Keratinocyte (primary cell): ENCODE results near the gene CCDC192. TPM values are rescaled to one million over a fixed set of nuclear protein-coding genes. Genes with fewer than 3 reads are reported as not detected.

ENCODE experiments used
- DNase-seq: peaks from one replicate; pipeline ENCODE4 v3.0.0-alpha.2; 2011; ENCODE audit warnings: low read depth, missing footprints, low spot score
- FAIRE-seq: peaks from 2 replicates; lab custom pipeline; 2011; peaks lifted over from hg19 to GRCh38; lab: Jason Lieb, UNC
- H2AFZ ChIP-seq: 2 replicates; pipeline ENCODE4 v1.6.0; 2012; ENCODE audit warnings: low read length, control low read depth, inconsistent platforms; ENCODE audit not compliant: control insufficient read depth
- H3K27ac ChIP-seq: 2 replicates; pipeline ENCODE4 v1.5.1; 2011; ENCODE audit warnings: low read length; ENCODE audit not compliant: control insufficient read depth, insufficient read depth
- H3K27me3 ChIP-seq: 3 replicates; pipeline ENCODE4 v1.6.0; 2011; ENCODE audit warnings: low read length; ENCODE audit not compliant: control insufficient read depth, insufficient read depth; ENCODE audit errors: extremely low read depth
- H3K36me3 ChIP-seq, 2 experiments: 2 replicates in 1 of 2; 3 replicates in 1 of 2; pipeline ENCODE4 v1.5.1; 2011; ENCODE audit warnings: low read length in 2 of 2, mild to moderate bottlenecking in 1 of 2; ENCODE audit not compliant: control insufficient read depth in 2 of 2, insufficient read depth in 2 of 2; ENCODE audit errors: extremely low read depth in 1 of 2
- H3K4me1 ChIP-seq: 3 replicates; pipeline ENCODE4 v1.5.1; 2011; ENCODE audit warnings: low read length; ENCODE audit not compliant: control insufficient read depth, insufficient read depth; ENCODE audit errors: extremely low read depth
- H3K4me2 ChIP-seq: 3 replicates; pipeline ENCODE4 v1.6.0; 2011; ENCODE audit warnings: low read depth, low read length; ENCODE audit not compliant: control insufficient read depth, insufficient read depth; ENCODE audit errors: extremely low read depth
- H3K4me3 ChIP-seq, 3 experiments: fragments of 200-600 bp in 1 of 3; sonication (generic) in 1 of 3; 2 replicates in 2 of 3; 3 replicates in 1 of 3; pipeline ENCODE4 v1.5.1; 2011 to 2016; ENCODE audit warnings: low read length in 3 of 3, mild to moderate bottlenecking in 3 of 3, control low read depth in 2 of 3, inconsistent platforms in 1 of 3, low read depth in 1 of 3, mixed read lengths in 1 of 3, mixed run types in 1 of 3, moderate library complexity in 1 of 3; ENCODE audit not compliant: control insufficient read depth in 2 of 3, insufficient read depth in 2 of 3; ENCODE audit errors: extremely low read depth in 1 of 3
- H3K79me2 ChIP-seq: 2 replicates; pipeline ENCODE4 v1.6.0; 2012; ENCODE audit warnings: low read length; ENCODE audit not compliant: control insufficient read depth, insufficient read depth
- H3K9ac ChIP-seq: 3 replicates; pipeline ENCODE4 v1.6.0; 2011; ENCODE audit warnings: low read length; ENCODE audit not compliant: control insufficient read depth, insufficient read depth; ENCODE audit errors: extremely low read depth
- H3K9me1 ChIP-seq: 3 replicates; pipeline ENCODE4 v1.6.0; 2011; ENCODE audit warnings: low read length; ENCODE audit not compliant: control insufficient read depth, insufficient read depth; ENCODE audit errors: extremely low read depth
- H3K9me3 ChIP-seq: 2 replicates; pipeline ENCODE4 v1.5.1; 2012; ENCODE audit warnings: low read depth, low read length; ENCODE audit not compliant: control insufficient read depth
- H4K20me1 ChIP-seq: 3 replicates; pipeline ENCODE4 v1.6.0; 2011; ENCODE audit warnings: low read length; ENCODE audit not compliant: control insufficient read depth, insufficient read depth; ENCODE audit errors: extremely low read depth
- EZH2 ChIP-seq: IDR thresholded peaks from one replicate; pipeline ENCODE4 v1.6.1; 2012; ENCODE audit warnings: inconsistent platforms, mild to moderate bottlenecking, low read length, moderate library complexity
- dilution Hi-C: fragments of 300-500 bp; cut with MboI; formaldehyde crosslinking; loops from one replicate; pipeline ENCODE4 v1.7.0; 2020; ENCODE audit warnings: low sequenced_read_pairs; ENCODE audit not compliant: extremely low pct_ligation_motif_present
- polyA plus RNA-seq, 5 experiments: library from polyadenylated mRNA; depleted of rRNA in 3 of 5; stranded (reverse) in 3 of 5; stranded (forward) in 1 of 5; unstranded in 1 of 5; fragments of >200 nt; gene quantifications; 1 replicate in 1 of 5; 2 replicates in 3 of 5; 3 replicates in 1 of 5; pipeline versions ENCODE4 v1.2.1 to v1.2.3, GENCODE V29; 2011 to 2012; ENCODE audit warnings: missing spikeins in 2 of 5, low read depth in 1 of 5, low replicate concordance in 1 of 5
- TF ChIP-seq, protein P1 (sequence below), 3 experiments: IDR thresholded peaks in 1 of 3; conservative IDR thresholded peaks in 1 of 3; optimal IDR thresholded peaks in 1 of 3; 2 replicates in 2 of 3; 3 replicates in 1 of 3; pipeline versions ENCODE3 to v1.5.1; 2011; ENCODE audit warnings: low read length in 3 of 3, mild to moderate bottlenecking in 3 of 3, moderate library complexity in 2 of 3, control low read depth in 1 of 3, inconsistent platforms in 1 of 3; ENCODE audit not compliant: insufficient read depth in 2 of 3; ENCODE audit errors: extremely low read depth in 1 of 3

The CCDC192 gene
- polyA plus RNA-seq, 1 donor (not counting 4 experiments of a cell fraction or from before 2014, with no cell fraction given) = not detected

DNA sequence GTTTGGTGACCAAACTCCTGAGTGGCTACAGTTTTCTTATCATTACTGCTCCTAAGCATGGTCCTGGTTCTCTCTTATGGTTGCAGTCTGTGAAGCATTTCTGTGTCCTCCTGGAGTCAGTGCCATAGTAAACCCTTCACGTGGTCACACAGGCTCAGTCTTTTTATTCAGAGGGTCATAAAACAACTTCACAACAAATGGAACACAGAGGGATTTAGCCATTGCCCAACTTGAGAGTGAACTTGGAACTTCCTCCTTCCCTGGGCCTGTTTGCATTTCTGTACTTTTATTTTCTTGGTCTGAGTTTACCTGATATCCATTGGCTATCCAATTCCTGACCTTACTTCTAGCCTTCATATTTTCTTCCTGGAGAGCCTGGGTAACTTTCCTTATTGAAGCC is 144.9 kb downstream of the CCDC192 start:
- dilution Hi-C loops = no loop called here
- TF ChIP-seq, protein P1, sequence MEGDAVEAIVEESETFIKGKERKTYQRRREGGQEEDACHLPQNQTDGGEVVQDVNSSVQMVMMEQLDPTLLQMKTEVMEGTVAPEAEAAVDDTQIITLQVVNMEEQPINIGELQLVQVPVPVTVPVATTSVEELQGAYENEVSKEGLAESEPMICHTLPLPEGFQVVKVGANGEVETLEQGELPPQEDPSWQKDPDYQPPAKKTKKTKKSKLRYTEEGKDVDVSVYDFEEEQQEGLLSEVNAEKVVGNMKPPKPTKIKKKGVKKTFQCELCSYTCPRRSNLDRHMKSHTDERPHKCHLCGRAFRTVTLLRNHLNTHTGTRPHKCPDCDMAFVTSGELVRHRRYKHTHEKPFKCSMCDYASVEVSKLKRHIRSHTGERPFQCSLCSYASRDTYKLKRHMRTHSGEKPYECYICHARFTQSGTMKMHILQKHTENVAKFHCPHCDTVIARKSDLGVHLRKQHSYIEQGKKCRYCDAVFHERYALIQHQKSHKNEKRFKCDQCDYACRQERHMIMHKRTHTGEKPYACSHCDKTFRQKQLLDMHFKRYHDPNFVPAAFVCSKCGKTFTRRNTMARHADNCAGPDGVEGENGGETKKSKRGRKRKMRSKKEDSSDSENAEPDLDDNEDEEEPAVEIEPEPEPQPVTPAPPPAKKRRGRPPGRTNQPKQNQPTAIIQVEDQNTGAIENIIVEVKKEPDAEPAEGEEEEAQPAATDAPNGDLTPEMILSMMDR (optimal IDR thresholded peaks at IDR 0.05 in 1 of 3, IDR thresholded peaks at IDR 0.05 in 1 of 3, conservative IDR thresholded peaks at IDR 0.05 in 1 of 3; ENCODE audit: extremely low read depth in 1 of 3, insufficient read depth in 2 of 3, low read length in 3 of 3) = no peak
- no peak for TF ChIP-seq EZH2
- no peak overlapping the region for H3K9ac ChIP-seq
- no peaks in the 10 kb centered on the region for H3K9me3 ChIP-seq
- no peaks in the 10 kb centered on the region for H4K20me1 ChIP-seq
- DNase-seq = no peak
- no peak overlapping the region for H3K4me3 ChIP-seq
- no peaks in the 10 kb centered on the region for H3K79me2 ChIP-seq
- H3K9me1 ChIP-seq = no peaks in the 10 kb centered on the region
- H3K4me2 ChIP-seq = no peak overlapping the region
- no peaks in the 10 kb centered on the region for H3K4me1 ChIP-seq
- no peak for FAIRE-seq
- no peaks in the 10 kb centered on the region for H3K36me3 ChIP-seq
- H2AFZ ChIP-seq = no peak overlapping the region
- H3K27me3 ChIP-seq = no peaks in the 10 kb centered on the region
- no peak overlapping the region for H3K27ac ChIP-seq

- peak overlapping the region; percentile 65 for H2AFZ ChIP-seq
Measured at GRCh38 chr5:127849408-127849807, 146.2 kb downstream of the CCDC192 start.

More at GRCh38 chr5:127849408-127849807, 146.2 kb downstream of the CCDC192 start:
- H3K9me1 ChIP-seq = no peaks in the 10 kb centered on the region
- H3K36me3 ChIP-seq = no peaks in the 10 kb centered on the region
- no peak overlapping the region for H3K4me3 ChIP-seq
- H3K9ac ChIP-seq = no peak overlapping the region
- FAIRE-seq (no peak), DNase-seq (no peak)
- no peaks in the 10 kb centered on the region for H3K79me2 ChIP-seq
- H3K4me1 ChIP-seq = no peaks in the 10 kb centered on the region
- no peaks in the 10 kb centered on the region for H4K20me1 ChIP-seq
- H3K4me2 ChIP-seq = peak overlapping the region; percentile 9
- H3K27me3 ChIP-seq = no peaks in the 10 kb centered on the region
- no peaks in the 10 kb centered on the region for H3K9me3 ChIP-seq
- dilution Hi-C loops = no loop called here
- TF ChIP-seq, protein P1 (optimal IDR thresholded peaks at IDR 0.05 in 1 of 3, IDR thresholded peaks at IDR 0.05 in 1 of 3, conservative IDR thresholded peaks at IDR 0.05 in 1 of 3; ENCODE audit: extremely low read depth in 1 of 3, insufficient read depth in 2 of 3, low read length in 3 of 3) = no peak
- TF ChIP-seq EZH2 = no peak
- H3K27ac ChIP-seq = no peak overlapping the region
